ENCODE data around the gene TMEM51. TPM values are rescaled to one million over a fixed set of nuclear protein-coding genes. Genes with fewer than 3 reads are reported as not detected.

Gene TMEM51
- total and polyA plus RNA-seq, 5 donors from 2014 or later = not detected

- H3K27ac ChIP-seq (ENCODE audit: insufficient read depth, low read length, poor library complexity, severe bottlenecking) = no peak overlapping the region
- DNase-seq (no peak), ATAC-seq (ENCODE audit: low read depth in 2 of 2) (no peak)
- H3K27me3 ChIP-seq (ENCODE audit: control insufficient read depth, insufficient read depth, low read length) = peaks cover 22% of the 10 kb centered on the region
- Mint-ChIP-seq H3K36me3 (no peaks in the 10 kb centered on the region), H3K9me3 (peaks cover 0 to 4% (median 0%) of the 10 kb centered on the region in 7 donors), H3K27ac (no peak overlapping the region), H3K27me3 (peaks cover 49% of the 10 kb centered on the region), H3K4me3 (no peak overlapping the region), H3K4me1 (peaks cover 0 to 20% (median 7%) of the 10 kb centered on the region in 4 donors)
- H3K4me1 ChIP-seq (ENCODE audit: control insufficient read depth, insufficient read depth, low read length, poor library complexity, severe bottlenecking) = peaks cover 20% of the 10 kb centered on the region
- H3K9me3 ChIP-seq (ENCODE audit: control insufficient read depth in 2 of 2, low read length in 2 of 2) = no peaks in the 10 kb centered on the region
- no peaks in the 10 kb centered on the region for H3K36me3 ChIP-seq (ENCODE audit: control insufficient read depth, insufficient read depth, low read length)
- H3K4me3 ChIP-seq (ENCODE audit: low read depth, low read length) = no peak overlapping the region
Observed at GRCh38 chr1:15151377-15151806, 2.2 kb upstream of the TMEM51 start.

DNA sequence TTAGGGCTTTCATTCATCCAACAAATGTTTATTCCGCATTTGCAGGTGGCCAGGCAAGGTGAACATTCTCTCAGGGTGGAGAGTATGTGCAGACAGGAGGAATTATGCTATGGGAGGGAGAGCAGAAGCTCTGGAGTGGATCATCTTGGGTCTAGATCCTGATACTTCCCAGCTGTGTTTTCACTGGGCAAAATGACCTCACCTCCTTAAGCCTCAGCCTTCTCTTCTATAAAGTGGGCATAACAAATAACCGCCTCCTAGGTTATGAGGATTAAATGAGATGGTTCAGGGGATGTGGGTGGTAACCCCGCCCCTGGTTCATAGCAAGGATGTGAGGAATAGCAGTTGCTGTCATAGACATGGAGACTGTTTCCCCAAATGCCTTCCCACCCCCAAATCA, 1.7 kb upstream of the TMEM51 start:
- peaks cover 49% of the 10 kb centered on the region for H3K27me3 Mint-ChIP-seq
- DNase-seq (no peak), ATAC-seq (ENCODE audit: low read depth in 2 of 2) (no peak)
- H3K27ac Mint-ChIP-seq = no peak overlapping the region
- H3K4me1 ChIP-seq (ENCODE audit: control insufficient read depth, insufficient read depth, low read length, poor library complexity, severe bottlenecking) = peaks cover 20% of the 10 kb centered on the region
- H3K36me3 Mint-ChIP-seq = no peaks in the 10 kb centered on the region
- no peaks in the 10 kb centered on the region for H3K36me3 ChIP-seq (ENCODE audit: control insufficient read depth, insufficient read depth, low read length)
- H3K9me3 Mint-ChIP-seq = peaks cover 0 to 4% (median 0%) of the 10 kb centered on the region in 7 donors
- no peak overlapping the region for H3K27ac ChIP-seq (ENCODE audit: insufficient read depth, low read length, poor library complexity, severe bottlenecking)
- peak overlapping the region in 1 of 4 donors; percentile 3 for H3K4me3 Mint-ChIP-seq
- H3K27me3 ChIP-seq (ENCODE audit: control insufficient read depth, insufficient read depth, low read length) = peaks cover 22% of the 10 kb centered on the region
- H3K9me3 ChIP-seq (ENCODE audit: control insufficient read depth in 2 of 2, low read length in 2 of 2) = no peaks in the 10 kb centered on the region
- H3K4me1 Mint-ChIP-seq = peaks cover 0 to 21% (median 7%) of the 10 kb centered on the region in 4 donors
- no peak overlapping the region for H3K4me3 ChIP-seq (ENCODE audit: low read depth, low read length)

GRCh38 chr1:15152318-15153183, 996 bp upstream of the TMEM51 start:
- H3K9me3 Mint-ChIP-seq = peaks cover 0 to 4% (median 0%) of the 10 kb centered on the region in 7 donors
- H3K4me1 ChIP-seq (ENCODE audit: control insufficient read depth, insufficient read depth, low read length, poor library complexity, severe bottlenecking) = peaks cover 20% of the 10 kb centered on the region
- no peaks in the 10 kb centered on the region for H3K9me3 ChIP-seq (ENCODE audit: control insufficient read depth in 2 of 2, low read length in 2 of 2)
- H3K27me3 ChIP-seq (ENCODE audit: control insufficient read depth, insufficient read depth, low read length) = peaks cover 22% of the 10 kb centered on the region
- no peaks in the 10 kb centered on the region for H3K36me3 ChIP-seq (ENCODE audit: control insufficient read depth, insufficient read depth, low read length)
- DNase-seq (no peak), ATAC-seq (ENCODE audit: low read depth in 2 of 2) (no peak)
- H3K4me3 Mint-ChIP-seq = peak overlapping the region in 2 of 4 donors; percentile 3 to 50
- H3K36me3 Mint-ChIP-seq = no peaks in the 10 kb centered on the region
- H3K27ac Mint-ChIP-seq = no peak overlapping the region
- no peak overlapping the region for H3K4me3 ChIP-seq (ENCODE audit: low read depth, low read length)
- H3K27me3 Mint-ChIP-seq = peaks cover 49% of the 10 kb centered on the region
- peaks cover 0 to 22% (median 7%) of the 10 kb centered on the region in 4 donors for H3K4me1 Mint-ChIP-seq
- no peak overlapping the region for H3K27ac ChIP-seq (ENCODE audit: insufficient read depth, low read length, poor library complexity, severe bottlenecking)

DNA sequence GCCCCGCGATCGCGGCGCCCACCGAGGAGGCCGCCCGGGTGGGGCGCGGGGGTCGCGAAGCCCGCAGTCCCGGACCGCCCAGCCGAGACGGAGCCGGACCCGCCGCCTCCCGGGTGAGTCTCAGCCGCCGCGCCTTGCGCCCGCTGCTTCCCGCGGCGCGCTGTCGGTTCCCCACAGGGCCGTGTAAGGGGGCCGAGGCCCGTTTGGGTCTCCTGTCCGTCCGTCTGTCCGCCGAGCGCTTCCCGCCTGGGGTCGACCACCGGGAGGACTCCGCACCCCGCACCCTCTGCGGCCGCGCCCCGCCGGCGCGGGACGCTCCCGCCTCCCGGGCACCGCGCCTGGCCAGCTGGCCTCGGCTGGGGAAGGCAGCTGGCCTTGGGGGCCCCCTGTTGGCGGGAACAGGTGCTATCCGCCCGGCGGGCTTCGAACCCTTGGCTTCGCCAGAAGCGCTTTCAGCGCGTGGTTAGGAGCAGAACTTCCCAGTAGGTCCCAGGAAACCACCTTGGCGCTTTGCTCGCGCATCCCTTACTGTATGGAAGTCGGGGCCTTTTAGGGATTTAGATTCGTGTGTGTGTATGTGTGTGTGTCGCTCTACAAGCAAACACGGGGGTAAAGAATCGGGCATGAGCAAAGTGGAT, 414 bp downstream of the TMEM51 start:
- H3K27me3 Mint-ChIP-seq = peaks cover 40% of the 10 kb centered on the region
- Histone ChIP-seq H3K4me1 (ENCODE audit: control insufficient read depth, insufficient read depth, low read length, poor library complexity, severe bottlenecking) (peaks cover 20% of the 10 kb centered on the region), H3K27me3 (ENCODE audit: control insufficient read depth, insufficient read depth, low read length) (peaks cover 22% of the 10 kb centered on the region), H3K4me3 (ENCODE audit: low read depth, low read length) (no peak overlapping the region), H3K9me3 (ENCODE audit: control insufficient read depth in 2 of 2, low read length in 2 of 2) (no peaks in the 10 kb centered on the region), H3K36me3 (ENCODE audit: control insufficient read depth, insufficient read depth, low read length) (no peaks in the 10 kb centered on the region), H3K27ac (ENCODE audit: insufficient read depth, low read length, poor library complexity, severe bottlenecking) (no peak overlapping the region)
- peaks cover 0 to 4% (median 0%) of the 10 kb centered on the region in 7 donors for H3K9me3 Mint-ChIP-seq
- H3K4me3 Mint-ChIP-seq = peak overlapping the region in 1 of 4 donors; percentile 47
- DNase-seq (peak in 1 of 3 donors; percentile 14), ATAC-seq (ENCODE audit: low read depth in 2 of 2) (no peak)
- H3K4me1 Mint-ChIP-seq = peaks cover 0 to 22% (median 7%) of the 10 kb centered on the region in 4 donors
- H3K27ac Mint-ChIP-seq = no peak overlapping the region
- no peaks in the 10 kb centered on the region for H3K36me3 Mint-ChIP-seq

DNA sequence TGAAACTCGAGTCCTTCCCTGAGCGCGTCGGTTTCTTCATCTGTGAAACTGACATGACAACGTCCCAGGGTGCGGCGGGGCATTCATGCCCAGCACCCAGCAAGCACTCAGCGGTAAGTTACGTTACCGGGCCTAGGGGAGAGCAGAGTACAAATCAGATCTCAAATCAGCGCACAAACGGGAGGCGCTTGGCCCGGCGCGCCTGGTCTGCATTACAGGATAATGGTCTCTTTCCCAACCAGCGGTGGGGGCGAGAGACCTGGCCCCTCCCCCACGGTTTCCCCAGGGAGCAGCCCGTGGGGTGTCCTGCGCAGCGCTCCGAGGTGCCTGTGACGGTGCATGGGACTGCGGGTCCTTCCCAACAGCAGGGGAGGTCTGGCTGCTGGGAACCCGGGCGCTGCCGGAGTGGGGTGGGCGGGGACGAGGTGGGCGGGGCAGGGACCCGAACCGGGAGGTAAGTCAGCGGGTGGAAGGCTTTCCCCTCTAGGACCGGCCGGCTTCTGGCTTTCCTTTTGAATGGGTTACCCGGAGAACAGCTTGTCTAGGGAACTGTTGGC, 1.0 kb downstream of the TMEM51 start:
- Histone ChIP-seq H3K36me3 (ENCODE audit: control insufficient read depth, insufficient read depth, low read length) (no peaks in the 10 kb centered on the region), H3K27ac (ENCODE audit: insufficient read depth, low read length, poor library complexity, severe bottlenecking) (no peak overlapping the region), H3K27me3 (ENCODE audit: control insufficient read depth, insufficient read depth, low read length) (peaks cover 21% of the 10 kb centered on the region), H3K4me1 (ENCODE audit: control insufficient read depth, insufficient read depth, low read length, poor library complexity, severe bottlenecking) (peaks cover 20% of the 10 kb centered on the region), H3K9me3 (ENCODE audit: control insufficient read depth in 2 of 2, low read length in 2 of 2) (no peaks in the 10 kb centered on the region), H3K4me3 (ENCODE audit: low read depth, low read length) (no peak overlapping the region)
- Mint-ChIP-seq H3K36me3 (no peaks in the 10 kb centered on the region), H3K9me3 (peaks cover 0 to 4% (median 0%) of the 10 kb centered on the region in 7 donors), H3K27me3 (peaks cover 34% of the 10 kb centered on the region), H3K27ac (peak overlapping the region in 1 of 3 donors; percentile 32), H3K4me1 (peaks cover 0 to 22% (median 7%) of the 10 kb centered on the region in 4 donors), H3K4me3 (peak overlapping the region in 2 of 4 donors; percentile 24 to 47)
- no peak for DNase-seq
- ATAC-seq (ENCODE audit: low read depth in 2 of 2) = no peak

DNA sequence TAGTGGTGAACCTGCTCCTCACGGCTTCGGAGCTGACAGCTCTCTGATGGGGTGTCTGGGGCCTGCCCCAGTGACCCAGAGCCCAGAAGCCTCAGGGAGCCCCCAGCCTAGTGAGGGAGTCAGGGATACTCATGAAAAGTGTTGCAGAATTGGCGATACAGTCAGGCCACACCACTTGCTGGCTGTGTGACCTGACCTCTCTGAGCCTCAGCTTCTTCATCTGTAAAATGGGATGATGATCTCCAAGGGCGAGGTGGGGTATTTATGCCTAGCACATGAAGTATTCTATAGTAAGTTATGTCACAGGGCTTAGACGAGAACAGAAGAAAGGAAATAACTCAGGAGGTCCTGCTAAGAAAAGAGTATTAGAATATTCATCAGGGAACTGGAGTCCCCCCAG, 1.6 kb downstream of the TMEM51 start:
- Histone ChIP-seq H3K27me3 (ENCODE audit: control insufficient read depth, insufficient read depth, low read length) (peaks cover 15% of the 10 kb centered on the region), H3K4me1 (ENCODE audit: control insufficient read depth, insufficient read depth, low read length, poor library complexity, severe bottlenecking) (peaks cover 20% of the 10 kb centered on the region), H3K36me3 (ENCODE audit: control insufficient read depth, insufficient read depth, low read length) (no peaks in the 10 kb centered on the region), H3K4me3 (ENCODE audit: low read depth, low read length) (no peak overlapping the region), H3K9me3 (ENCODE audit: control insufficient read depth in 2 of 2, low read length in 2 of 2) (no peaks in the 10 kb centered on the region), H3K27ac (ENCODE audit: insufficient read depth, low read length, poor library complexity, severe bottlenecking) (no peak overlapping the region)
- no peak for ATAC-seq (ENCODE audit: low read depth in 2 of 2)
- no peak overlapping the region for H3K27ac Mint-ChIP-seq
- H3K4me3 Mint-ChIP-seq = peak overlapping the region in 3 of 4 donors; percentile 14 to 73 (median 48)
- peaks cover 29% of the 10 kb centered on the region for H3K27me3 Mint-ChIP-seq
- H3K4me1 Mint-ChIP-seq = peaks cover 0 to 22% (median 6%) of the 10 kb centered on the region in 4 donors
- no peaks in the 10 kb centered on the region for H3K36me3 Mint-ChIP-seq
- peaks cover 0 to 4% (median 0%) of the 10 kb centered on the region in 7 donors for H3K9me3 Mint-ChIP-seq
- DNase-seq = no peak

DNA sequence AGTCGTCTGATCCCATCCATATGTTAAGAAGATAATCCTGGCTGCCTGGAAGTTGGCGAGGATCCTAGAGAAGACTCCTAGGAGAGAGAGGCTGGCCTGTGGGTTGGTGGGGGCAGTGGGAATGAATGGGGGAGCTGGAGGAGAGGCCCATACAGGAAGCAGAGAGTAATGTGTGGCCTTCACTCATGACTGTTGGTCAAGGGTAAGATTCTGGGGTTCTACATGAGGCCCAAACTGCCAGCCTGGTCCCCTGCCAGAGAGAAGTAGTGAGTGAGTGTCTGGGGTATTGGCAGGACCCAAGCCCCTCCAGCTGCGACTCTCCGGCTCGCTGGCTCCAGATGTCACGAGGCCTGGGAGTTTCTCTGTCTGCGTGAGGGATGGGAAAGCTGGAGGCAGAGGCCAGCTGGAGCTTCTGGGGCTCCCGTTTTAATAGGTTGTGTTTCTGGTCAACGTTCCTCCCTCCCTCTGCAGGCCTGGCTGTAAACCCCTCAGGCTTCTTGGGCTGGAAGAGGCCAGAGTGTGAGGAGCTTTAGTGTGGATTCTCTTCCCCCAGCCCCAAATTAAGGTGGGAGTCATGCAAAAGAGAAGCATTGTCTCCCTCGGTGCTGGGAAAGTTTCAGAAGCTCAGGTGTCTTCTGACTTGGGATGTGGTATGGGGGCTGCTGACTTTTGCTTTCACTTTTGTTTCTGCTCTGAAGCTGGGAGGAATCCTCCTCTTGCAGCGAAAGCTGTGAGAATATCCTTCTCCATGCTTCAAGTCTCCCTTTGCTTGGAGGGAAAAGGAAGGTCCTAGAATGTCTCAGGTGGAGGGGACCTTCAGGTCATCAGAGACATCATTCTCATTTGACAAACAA, 2.6 kb downstream of the TMEM51 start:
- Mint-ChIP-seq H3K9me3 (no peaks in the 10 kb centered on the region), H3K4me1 (peaks cover 0 to 22% (median 6%) of the 10 kb centered on the region in 4 donors), H3K27ac (peak overlapping the region in 1 of 3 donors; percentile 68), H3K27me3 (peaks cover 23% of the 10 kb centered on the region), H3K36me3 (no peaks in the 10 kb centered on the region), H3K4me3 (peak overlapping the region in 2 of 4 donors; percentile 49 to 81)
- Histone ChIP-seq H3K4me3 (ENCODE audit: low read depth, low read length) (no peak overlapping the region), H3K27me3 (ENCODE audit: control insufficient read depth, insufficient read depth, low read length) (peaks cover 6% of the 10 kb centered on the region), H3K9me3 (ENCODE audit: control insufficient read depth in 2 of 2, low read length in 2 of 2) (no peaks in the 10 kb centered on the region), H3K4me1 (ENCODE audit: control insufficient read depth, insufficient read depth, low read length, poor library complexity, severe bottlenecking) (peaks cover 20% of the 10 kb centered on the region), H3K27ac (ENCODE audit: insufficient read depth, low read length, poor library complexity, severe bottlenecking) (no peak overlapping the region), H3K36me3 (ENCODE audit: control insufficient read depth, insufficient read depth, low read length) (no peaks in the 10 kb centered on the region)
- DNase-seq (peak in 1 of 3 donors; percentile 45), ATAC-seq (ENCODE audit: low read depth in 2 of 2) (no peak)

Measured in CD4-positive, CD25-positive, alpha-beta regulatory T cell (primary cell).